Measurements from ENCODE around the gene RPP30.

The RPP30 gene

DNA sequence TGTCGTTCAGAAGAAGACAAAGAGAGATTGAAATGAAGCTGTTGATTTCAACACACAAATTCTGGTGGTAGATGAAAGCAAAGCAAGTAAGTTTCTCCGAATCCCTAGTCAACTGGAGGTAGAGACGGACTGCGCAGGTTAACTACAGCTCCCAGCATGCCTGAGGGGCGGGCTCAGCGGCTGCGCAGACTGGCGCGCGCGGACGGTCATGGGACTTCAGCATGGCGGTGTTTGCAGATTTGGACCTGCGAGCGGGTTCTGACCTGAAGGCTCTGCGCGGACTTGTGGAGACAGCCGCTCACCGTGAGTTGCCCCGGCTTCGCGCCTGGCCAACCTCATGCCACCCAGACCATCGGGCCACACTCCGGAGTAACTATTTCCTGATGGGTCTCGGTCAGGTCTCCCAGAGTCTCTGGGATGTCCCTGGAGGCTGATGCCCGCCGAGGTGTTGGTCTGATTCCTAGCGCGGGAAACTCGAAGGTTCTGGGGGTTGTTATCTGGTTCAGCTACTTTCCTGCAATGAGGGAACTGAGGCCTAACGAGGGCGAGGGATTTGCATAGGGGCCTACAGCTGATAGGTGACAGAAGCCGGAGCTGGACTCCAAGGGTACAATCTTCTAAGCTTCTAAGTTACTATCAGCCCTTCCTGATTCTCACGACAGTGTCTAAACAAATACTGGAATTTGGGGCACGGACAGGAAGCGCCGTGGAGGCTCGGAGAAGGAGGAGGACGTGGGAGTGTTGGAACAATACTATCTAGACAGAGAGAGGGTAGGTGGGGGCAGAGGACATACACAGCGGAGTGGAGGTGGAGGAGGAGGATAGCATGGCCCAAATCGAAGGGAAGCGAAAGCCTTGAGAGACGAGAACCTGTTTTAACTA, at the start of gene RPP30:
TSS of gene RPP30 (plus strand) at position 209 of the 882 bp plus-strand sequence. CDS start at position 222, 13 bp downstream.
- peak; percentile 74 for FAIRE-seq

GRCh38 chr10:90822508-90822907, 49.3 kb upstream of the RPP30 start:
- FAIRE-seq, result no peak

DNA sequence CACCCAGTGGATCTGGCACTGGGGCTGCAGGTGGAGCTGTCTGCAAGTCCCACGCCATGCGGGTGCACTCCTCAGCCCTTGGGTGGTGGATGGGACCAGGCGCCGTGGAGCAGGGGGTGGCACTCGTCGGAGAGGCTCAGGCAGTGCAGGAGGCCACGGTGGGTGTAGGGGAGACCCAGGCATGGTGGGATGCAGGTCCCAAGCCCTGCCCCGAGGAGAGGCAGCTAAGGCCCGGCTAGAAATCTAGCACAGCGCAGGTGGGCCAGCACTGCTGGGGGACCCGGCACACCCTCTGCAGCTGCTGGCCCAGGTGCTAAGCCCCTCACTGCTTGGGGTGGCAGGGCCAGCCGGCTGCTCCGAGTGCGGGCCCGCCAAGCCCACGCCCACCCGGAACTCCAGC, 39.7 kb upstream of the RPP30 start:
- FAIRE-seq, result no peak

- no peak for FAIRE-seq
Measured at GRCh38 chr10:90834326-90834725, 37.4 kb upstream of the RPP30 start.

GRCh38 chr10:90837486-90837885, 34.3 kb upstream of the RPP30 start:
- FAIRE-seq, result no peak

- no peak for FAIRE-seq
Measured at GRCh38 chr10:90842725-90843124, 29.0 kb upstream of the RPP30 start.

DNA sequence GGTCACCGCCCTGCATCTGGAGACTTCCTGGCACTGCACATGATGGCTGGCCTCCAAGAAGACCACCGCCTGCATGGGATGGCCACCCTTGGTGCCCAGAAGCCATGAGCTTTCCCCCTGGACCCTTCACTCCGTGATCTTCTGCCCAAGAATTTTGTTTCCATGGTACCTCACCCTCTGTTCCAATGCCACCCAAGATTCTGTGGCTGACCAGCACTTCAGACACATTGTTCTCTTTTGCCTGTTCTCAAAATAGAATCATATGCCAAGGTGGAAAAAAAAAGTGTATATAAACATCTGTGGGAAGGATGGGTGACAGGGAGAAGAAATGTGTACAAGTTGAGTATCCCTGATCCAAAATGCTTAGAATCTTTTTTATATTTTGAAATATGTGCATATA, 26.0 kb upstream of the RPP30 start:
- no peak for FAIRE-seq

DNA sequence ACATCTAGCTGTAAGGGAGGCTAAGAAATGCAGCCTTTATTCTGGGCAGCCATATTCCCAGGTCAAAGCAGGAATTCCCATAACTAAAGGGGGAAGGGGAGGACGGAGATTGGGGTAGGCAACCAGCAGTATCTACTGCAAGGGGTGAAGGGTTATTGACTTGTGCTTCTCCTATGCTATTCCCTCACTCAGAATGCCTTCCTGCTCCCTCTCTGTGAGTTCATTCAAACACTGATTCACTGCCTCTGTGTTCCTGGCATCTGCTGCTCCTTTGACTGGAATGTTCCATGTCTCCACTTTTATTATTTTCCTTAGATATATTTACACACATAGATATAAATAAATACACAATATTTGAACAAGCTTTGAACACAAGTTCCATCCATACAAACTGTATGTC, 25.0 kb upstream of the RPP30 start:
- no peak for FAIRE-seq

DNA sequence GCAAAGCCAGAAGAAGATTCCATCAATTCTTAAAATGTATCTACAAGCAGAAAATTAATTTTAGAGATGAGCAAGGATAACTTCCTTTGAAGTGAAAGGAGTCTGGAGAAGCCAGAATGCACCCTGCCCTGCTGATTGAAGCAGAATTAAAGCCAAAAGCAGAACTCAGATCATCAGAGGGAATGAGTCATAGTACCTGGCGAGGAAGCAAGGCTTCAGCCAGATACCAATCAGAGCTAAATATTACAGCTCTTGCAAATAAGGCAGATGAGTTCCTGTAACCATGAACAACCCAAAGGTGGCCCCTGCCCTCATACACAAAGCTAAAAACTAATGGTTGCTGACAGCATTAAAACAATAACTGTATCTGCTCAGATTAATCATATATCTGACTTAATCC, 24.3 kb upstream of the RPP30 start:
- FAIRE-seq, result no peak

DNA sequence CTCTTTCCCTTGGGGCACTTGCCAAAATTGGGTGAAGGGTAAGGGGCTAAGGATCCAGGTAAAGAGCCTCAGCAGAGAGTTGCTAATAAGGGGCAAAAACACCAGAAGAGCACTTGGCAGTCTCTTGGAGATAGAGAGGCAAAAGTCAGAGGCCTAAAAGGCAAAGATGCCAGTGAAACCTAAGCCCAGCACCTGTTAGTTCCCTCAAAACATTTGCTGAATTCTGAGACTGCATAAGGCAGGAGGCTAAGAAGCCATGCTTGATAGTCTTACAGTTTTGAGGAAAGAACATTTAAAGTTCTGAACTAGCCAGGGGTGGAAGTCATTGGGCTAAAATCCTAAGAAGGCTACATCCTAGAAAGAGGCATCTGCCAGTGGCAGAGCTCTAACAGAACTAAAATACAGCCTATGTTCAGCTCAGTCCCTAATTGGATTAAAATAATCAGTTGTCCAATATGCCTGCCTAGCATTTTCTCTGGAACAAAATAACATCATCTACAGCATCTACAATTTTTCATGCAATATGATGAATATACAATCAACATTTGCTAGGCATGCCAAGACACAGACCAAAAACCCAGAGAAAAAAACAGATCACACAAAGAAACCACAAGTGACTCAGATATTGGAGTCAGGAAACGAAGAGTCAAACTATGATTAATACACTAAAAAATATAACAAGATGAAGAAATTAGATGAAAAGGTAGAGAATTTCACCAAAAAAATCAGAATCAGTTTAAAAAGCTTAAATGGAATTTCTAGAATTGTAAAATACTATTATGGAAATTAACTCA, 21.6 kb upstream of the RPP30 start:
- peak; percentile 6 for FAIRE-seq

DNA sequence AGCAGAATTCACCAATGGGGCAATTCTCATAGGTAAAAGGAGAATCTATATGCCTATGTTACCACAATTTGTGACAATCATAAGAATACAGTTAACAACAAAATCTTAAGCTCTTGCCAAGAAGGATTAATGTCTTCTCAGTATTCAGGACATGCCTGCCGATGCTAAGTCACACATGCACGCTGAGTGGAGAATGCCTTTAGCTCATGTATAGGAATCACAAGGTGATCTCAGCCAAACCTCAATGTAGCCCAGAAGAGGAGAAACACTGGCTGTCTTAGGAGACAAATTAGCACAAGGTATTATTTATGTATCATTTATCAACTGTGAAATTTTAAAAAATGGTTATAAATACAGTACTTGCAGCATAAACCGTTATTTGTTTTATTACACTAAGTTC, 16.6 kb upstream of the RPP30 start:
- FAIRE-seq, result no peak

- no peak for FAIRE-seq
Measured at GRCh38 chr10:90856261-90856660, 15.5 kb upstream of the RPP30 start.

GRCh38 chr10:90856964-90857634, 14.7 kb upstream of the RPP30 start:
- FAIRE-seq, result no peak

- no peak for FAIRE-seq
Measured at GRCh38 chr10:90857635-90858460, 13.9 kb upstream of the RPP30 start, which contains the start of gene HTR7. HTR7 (minus strand) TSS chr10:90858039; CDS start chr10:90857671, 368 bp downstream.

DNA sequence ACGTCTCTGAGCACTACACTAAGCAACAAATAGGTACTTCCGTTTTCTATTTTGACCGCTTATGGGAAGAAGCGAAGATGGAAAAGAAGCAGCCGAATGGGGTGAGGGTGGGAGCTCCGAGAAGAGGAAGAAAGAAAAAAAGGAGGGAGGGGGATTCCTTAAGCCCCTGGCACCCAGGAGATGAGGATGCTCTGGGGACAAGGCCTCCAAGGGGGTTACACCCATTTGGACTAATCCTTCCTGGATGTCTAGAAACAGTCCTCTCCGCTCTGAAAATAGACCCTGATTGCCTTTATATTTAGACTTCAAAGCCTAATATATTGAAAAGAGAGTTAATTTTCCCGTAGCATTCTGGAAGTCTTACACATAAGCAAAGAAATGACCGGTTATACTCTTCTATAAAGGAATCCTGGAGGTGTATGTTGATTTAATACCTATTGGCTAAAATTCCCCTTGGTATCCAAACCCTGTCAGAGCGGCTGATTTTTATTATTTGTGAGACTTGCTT, 13.3 kb upstream of the RPP30 start:
- no peak for FAIRE-seq

- FAIRE-seq, result no peak
Measured at GRCh38 chr10:90859321-90859751, 12.4 kb upstream of the RPP30 start.

DNA sequence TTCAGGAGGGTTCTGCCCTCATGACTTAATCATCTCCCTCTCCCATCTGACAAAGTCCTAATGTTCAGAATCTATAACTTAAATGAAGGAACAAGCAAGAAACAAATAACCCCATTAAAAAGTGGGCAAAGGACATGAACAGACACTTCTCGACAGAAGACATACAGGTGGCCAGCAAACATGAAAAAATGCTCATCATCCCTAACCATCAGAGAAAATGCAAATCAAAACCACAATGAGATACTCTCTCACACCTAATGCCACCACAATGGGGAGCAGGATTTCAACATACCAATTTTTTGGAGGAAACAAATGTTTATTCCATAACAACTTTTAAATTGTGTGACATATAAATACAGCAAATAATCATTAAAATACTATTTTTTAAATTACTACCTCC, 11.0 kb upstream of the RPP30 start:
- FAIRE-seq, result no peak

DNA sequence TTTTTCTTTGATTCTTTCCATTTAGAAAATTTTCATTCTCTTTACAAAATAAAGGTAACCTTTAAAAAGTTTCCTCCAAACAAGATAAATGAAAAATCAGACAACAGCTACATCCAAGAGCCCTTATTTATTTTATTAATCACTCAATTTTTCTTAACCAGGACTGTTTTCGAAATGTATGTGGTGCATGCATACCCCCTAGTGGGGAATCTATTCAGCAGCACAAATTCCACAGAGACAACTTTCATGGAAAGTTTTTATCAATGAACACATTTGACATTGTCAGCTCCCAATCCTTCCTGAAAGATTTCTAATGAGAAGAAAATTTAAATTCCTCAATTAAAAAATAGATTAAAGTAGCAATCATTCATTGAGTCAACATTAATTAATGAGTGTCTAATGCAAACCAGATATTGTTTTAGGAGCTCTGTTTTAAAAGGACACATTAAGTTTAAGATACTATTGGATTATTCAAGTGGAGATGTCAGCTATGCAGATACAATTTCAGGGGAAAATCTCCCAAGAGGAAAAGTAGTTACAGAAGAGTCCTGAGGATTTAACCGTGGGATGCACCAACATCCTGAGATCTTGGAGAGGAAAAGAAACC, 8.8 kb upstream of the RPP30 start:
- FAIRE-seq, result peak; percentile 96

DNA sequence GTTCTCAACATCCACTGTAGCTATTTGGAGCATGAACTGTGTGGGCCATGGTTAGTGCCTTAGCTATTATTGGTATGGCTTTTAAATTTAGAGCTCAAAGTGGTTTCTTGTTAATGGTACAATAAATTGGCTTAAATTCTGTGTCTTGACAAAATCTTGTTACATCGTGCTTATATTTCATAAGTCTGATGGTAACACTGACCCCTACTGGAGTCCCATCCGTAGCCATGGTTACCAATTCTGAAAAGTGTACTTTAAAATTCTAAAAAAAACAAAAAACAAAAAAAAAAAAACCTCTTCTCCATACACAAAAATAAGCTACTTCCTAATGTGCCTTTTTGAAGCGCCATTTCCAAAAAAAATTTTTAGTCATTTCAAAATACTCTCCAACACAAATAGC, 6.4 kb upstream of the RPP30 start:
- peak; percentile 94 for FAIRE-seq

- FAIRE-seq, result no peak
Measured at GRCh38 chr10:90866050-90866598, 5.7 kb upstream of the RPP30 start.

- FAIRE-seq, result peak; percentile 96
Measured at GRCh38 chr10:90871279-90871765, 452 bp upstream of the RPP30 start.

Data from A204.1 (cell line).